WERI-Rb-1 (cell line): Measurements from ENCODE around the gene KIAA1958.

Experiments used
- DNase-seq: peaks from one replicate; pipeline ENCODE4 v3.0.0-alpha.2; 2020
- H3K27ac ChIP-seq: fragments of 250-450 bp; sonication (Bioruptor Pico); 2 replicates; pipeline ENCODE4 v1.5.1; 2020; ENCODE audit warnings: mild to moderate bottlenecking, moderate library complexity
- H3K27me3 ChIP-seq: fragments of 250-450 bp; sonication (Bioruptor Pico); 2 replicates; pipeline ENCODE4 v1.5.1; 2021; ENCODE audit warnings: mild to moderate bottlenecking, low read depth, moderate library complexity; ENCODE audit not compliant: insufficient read depth, severe bottlenecking
- H3K36me3 ChIP-seq: fragments of 250-450 bp; sonication (Bioruptor Pico); 2 replicates; pipeline ENCODE4 v1.5.1; 2020; ENCODE audit warnings: mild to moderate bottlenecking, moderate library complexity
- H3K4me3 ChIP-seq: 2 replicates; pipeline ENCODE4 v1.5.1; 2011; ENCODE audit warnings: low read depth, mild to moderate bottlenecking, control low read depth, low read length
- H3K9me3 ChIP-seq: fragments of 250-450 bp; sonication (Bioruptor Pico); 2 replicates; pipeline ENCODE4 v1.5.1; 2021; ENCODE audit warnings: mild to moderate bottlenecking, moderate library complexity; ENCODE audit not compliant: severe bottlenecking
- TF ChIP-seq, protein P1 (sequence below): IDR thresholded peaks from 2 replicates; pipeline ENCODE4 v1.5.1; 2011; ENCODE audit warnings: low read depth, mild to moderate bottlenecking, control low read depth, inconsistent platforms, low read length

Gene KIAA1958

DNA sequence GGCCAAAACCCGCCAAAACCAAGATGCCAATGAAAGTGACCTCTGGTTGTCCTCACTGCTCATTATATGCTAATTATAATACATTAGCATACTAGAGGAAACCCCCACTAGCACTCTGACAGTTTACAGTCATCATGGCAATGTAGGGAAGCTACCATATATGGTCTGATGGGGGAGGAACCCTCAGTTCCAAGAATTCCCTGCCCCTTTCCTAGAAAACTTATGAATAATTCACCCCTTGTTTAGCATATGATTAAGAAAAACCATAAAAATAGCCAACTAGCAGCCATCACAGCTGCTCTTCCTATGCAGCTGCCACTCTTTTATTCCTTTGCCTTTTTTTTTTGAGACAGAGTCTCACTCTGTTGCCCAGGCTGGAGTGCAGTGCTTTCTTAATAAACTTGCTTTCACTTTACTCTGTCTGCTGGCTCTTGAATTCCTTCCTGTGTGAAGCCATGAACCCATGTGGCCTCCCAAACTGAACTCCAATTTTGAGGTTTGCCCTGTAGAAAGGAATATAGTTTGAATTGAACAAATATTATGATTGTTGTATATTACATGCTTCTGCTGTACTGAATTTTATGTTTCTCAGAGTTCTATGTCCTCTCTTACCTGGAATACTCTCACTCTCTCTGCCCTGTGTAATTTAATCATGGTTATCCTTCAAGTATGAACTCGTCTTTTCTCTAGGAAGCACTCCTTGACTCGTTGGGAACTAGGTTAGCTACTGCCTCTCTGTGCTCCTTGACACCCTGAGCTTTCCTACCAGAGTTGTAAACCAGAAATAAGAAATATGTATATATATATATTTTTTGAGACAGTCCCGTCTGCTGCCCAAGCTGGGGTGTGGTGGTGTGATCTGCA is 59.8 kb downstream of the KIAA1958 start:
- Histone ChIP-seq H3K9me3 (no peaks in the 10 kb centered on the region), H3K4me3 (no peak overlapping the region), H3K27ac (no peak overlapping the region), H3K27me3 (no peaks in the 10 kb centered on the region), H3K36me3 (no peaks in the 10 kb centered on the region)
- DNase-seq, result no peak
- TF ChIP-seq, protein P1, sequence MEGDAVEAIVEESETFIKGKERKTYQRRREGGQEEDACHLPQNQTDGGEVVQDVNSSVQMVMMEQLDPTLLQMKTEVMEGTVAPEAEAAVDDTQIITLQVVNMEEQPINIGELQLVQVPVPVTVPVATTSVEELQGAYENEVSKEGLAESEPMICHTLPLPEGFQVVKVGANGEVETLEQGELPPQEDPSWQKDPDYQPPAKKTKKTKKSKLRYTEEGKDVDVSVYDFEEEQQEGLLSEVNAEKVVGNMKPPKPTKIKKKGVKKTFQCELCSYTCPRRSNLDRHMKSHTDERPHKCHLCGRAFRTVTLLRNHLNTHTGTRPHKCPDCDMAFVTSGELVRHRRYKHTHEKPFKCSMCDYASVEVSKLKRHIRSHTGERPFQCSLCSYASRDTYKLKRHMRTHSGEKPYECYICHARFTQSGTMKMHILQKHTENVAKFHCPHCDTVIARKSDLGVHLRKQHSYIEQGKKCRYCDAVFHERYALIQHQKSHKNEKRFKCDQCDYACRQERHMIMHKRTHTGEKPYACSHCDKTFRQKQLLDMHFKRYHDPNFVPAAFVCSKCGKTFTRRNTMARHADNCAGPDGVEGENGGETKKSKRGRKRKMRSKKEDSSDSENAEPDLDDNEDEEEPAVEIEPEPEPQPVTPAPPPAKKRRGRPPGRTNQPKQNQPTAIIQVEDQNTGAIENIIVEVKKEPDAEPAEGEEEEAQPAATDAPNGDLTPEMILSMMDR, result no peak

DNA sequence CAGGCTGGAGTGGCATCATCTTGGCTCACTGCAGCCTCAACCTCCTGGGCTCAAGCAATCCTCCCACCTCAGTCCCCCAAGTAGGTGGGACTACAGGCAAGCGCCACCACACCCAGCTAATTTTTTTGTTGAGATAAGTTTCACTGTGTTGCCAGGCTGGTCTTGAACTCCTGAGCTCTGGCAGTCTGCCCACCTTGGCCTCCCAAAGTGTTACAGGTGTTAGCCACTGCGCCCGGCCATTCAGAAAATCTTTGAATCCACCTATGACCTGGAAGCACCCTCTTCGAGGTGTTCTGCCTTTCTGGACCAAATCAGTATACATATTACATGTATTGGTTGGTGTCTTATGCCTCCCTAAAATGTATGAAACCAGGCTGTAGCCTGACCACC is 61.4 kb downstream of the KIAA1958 start:
- Histone ChIP-seq H3K9me3 (no peaks in the 10 kb centered on the region), H3K27me3 (no peaks in the 10 kb centered on the region), H3K4me3 (no peak overlapping the region), H3K27ac (no peak overlapping the region), H3K36me3 (no peaks in the 10 kb centered on the region)
- no peak for DNase-seq
- TF ChIP-seq, protein P1, result no peak

- TF ChIP-seq, protein P1, result no peak
- H3K27me3 ChIP-seq, result no peaks in the 10 kb centered on the region
- no peaks in the 10 kb centered on the region for H3K9me3 ChIP-seq
- H3K36me3 ChIP-seq, result no peaks in the 10 kb centered on the region
- no peak overlapping the region for H3K4me3 ChIP-seq
- no peak for DNase-seq
- no peak overlapping the region for H3K27ac ChIP-seq
Observed at GRCh38 chr9:112548836-112549595, 62.4 kb downstream of the KIAA1958 start.

DNA sequence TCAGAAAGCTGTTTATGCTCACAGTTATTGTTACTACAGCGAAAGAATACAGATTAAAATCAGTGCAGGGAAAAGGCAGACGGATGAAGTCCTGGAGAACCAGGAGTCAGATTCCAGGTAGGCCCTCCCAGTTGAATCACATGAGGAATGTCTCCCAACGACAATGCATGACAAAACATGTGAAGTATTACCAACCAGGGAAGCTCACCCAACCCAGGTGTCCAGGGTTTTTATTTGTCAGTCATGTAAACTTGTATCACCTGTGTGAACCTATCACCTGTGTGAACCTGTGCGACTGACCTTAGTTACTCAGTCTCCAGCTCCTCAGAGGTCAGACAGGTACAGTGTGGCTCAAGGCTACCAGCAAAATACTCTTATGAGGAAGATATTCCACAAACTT is 63.9 kb downstream of the KIAA1958 start:
- no peak overlapping the region for H3K4me3 ChIP-seq
- no peaks in the 10 kb centered on the region for H3K27me3 ChIP-seq
- no peak for DNase-seq
- peaks cover 2% of the 10 kb centered on the region for H3K36me3 ChIP-seq
- H3K9me3 ChIP-seq, result no peaks in the 10 kb centered on the region
- TF ChIP-seq, protein P1, result no peak
- H3K27ac ChIP-seq, result no peak overlapping the region

DNA sequence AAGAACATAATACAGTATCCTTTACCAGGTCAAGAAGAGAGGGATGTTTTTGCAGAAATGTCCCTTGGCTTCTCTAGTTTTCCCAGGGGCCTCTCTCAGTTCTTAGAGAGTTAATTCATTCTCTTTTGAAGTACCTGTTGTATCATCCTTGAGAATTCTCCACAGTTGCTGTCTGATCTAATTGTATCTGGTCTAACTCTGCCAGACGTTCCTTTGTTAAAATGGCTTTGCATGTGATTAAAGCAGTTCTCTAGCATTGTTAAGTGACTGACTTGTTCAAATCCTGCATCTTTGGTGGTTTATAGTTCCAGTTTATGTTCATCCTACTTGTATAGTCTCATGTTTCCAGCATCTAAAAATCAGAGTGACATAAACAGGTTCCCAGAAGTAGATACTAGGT is 65.0 kb downstream of the KIAA1958 start:
- Histone ChIP-seq H3K4me3 (no peak overlapping the region), H3K36me3 (peaks cover 4% of the 10 kb centered on the region), H3K27me3 (no peaks in the 10 kb centered on the region), H3K27ac (no peak overlapping the region), H3K9me3 (no peaks in the 10 kb centered on the region)
- TF ChIP-seq, protein P1, result no peak
- no peak for DNase-seq
